GM23248 (cell line): ENCODE data around the gene IL10RA.

Experiments used
- EZH2 ChIP-seq: fragments of 200-600 bp; sonication (generic); IDR thresholded peaks from 2 replicates; pipeline ENCODE4 v1.6.1; 2018; ENCODE audit warnings: antibody characterized with exemption, mild to moderate bottlenecking; ENCODE audit not compliant: insufficient read depth, poor library complexity, severe bottlenecking
- EZH2phosphoT487 ChIP-seq: fragments of 200-600 bp; sonication (generic); IDR thresholded peaks from 2 replicates; pipeline ENCODE4 v1.6.1; 2018; ENCODE audit warnings: antibody characterized with exemption, moderate library complexity, mild to moderate bottlenecking, low read depth; ENCODE audit not compliant: insufficient read depth

GRCh38 chr11:117941976-117942654 lies 44.1 kb upstream of the IL10RA start:
- TF ChIP-seq EZH2 (no peak), EZH2phosphoT487 (no peak)
